Stimulated activated naive CD8-positive, alpha-beta T cell treated with anti-CD3 and anti-CD28 coated beads, Interleukin-15, amount 100 ng/mL, for 72 hours (primary cell): ENCODE measurements around the gene TM4SF18.
"Not testable (repeated sequence)": the region's sequence is repeated elsewhere in the genome, so short reads cannot be mapped to it uniquely, and the experiment has no call there.

Experiments used
- ATAC-seq: fragments of 150-1000 bp; cut with Tn5 transposase; 2 replicates; pipeline ENCODE4 v1.10.0; 2021; ENCODE audit warnings: mild to moderate bottlenecking, moderate library complexity
- DNase-seq, 2 donors: peaks; one replicate each; pipeline ENCODE4 v3.0.0; 2021 to 2022
- H3K27ac Mint-ChIP-seq, 2 donors: one replicate each; pipeline ENCODE4 v1.8.0; 2022; ENCODE audit warnings: mild to moderate bottlenecking in 2 of 2, mixed read lengths in 2 of 2, moderate library complexity in 2 of 2
- H3K27me3 Mint-ChIP-seq: one replicate; pipeline ENCODE4 v1.8.0; 2022; ENCODE audit warnings: mixed read lengths
- H3K4me1 Mint-ChIP-seq: one replicate; pipeline ENCODE4 v1.8.0; 2022; ENCODE audit warnings: mild to moderate bottlenecking, mixed read lengths
- H3K4me3 Mint-ChIP-seq, 2 donors: one replicate each; pipeline ENCODE4 v1.8.0; 2022; ENCODE audit warnings: mild to moderate bottlenecking in 2 of 2, mixed read lengths in 2 of 2, moderate library complexity in 1 of 2
- H3K9me3 Mint-ChIP-seq, 2 donors: one replicate each; pipeline ENCODE4 v1.8.0; 2022; ENCODE audit warnings: mixed read lengths in 2 of 2

Gene TM4SF18

DNA sequence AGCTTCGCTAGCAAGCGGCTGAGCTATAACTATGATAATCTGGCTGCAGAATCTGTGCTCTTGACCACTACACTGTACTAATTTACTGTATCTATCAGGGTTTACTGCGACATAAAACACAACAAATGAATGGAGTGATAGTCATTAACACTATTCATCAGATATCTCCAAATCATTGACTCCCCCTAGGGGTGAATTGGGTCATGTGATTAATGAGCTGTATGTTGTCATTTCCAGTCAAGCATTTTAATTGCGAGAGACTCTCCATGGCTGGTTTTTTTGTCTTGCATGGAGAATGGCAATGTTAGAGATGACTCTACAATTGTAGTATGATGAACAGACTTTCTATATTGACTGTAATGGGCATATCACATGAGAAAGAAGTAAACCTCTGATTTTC is 10.5 kb upstream of the TM4SF18 start:
- no peak overlapping the region for H3K4me3 Mint-ChIP-seq
- H3K27ac Mint-ChIP-seq: no peak overlapping the region
- H3K4me1 Mint-ChIP-seq: no peaks in the 10 kb centered on the region
- H3K9me3 Mint-ChIP-seq: no peaks in the 10 kb centered on the region
- peaks cover 47% of the 10 kb centered on the region for H3K27me3 Mint-ChIP-seq
- no peak for DNase-seq
- ATAC-seq: no peak

DNA sequence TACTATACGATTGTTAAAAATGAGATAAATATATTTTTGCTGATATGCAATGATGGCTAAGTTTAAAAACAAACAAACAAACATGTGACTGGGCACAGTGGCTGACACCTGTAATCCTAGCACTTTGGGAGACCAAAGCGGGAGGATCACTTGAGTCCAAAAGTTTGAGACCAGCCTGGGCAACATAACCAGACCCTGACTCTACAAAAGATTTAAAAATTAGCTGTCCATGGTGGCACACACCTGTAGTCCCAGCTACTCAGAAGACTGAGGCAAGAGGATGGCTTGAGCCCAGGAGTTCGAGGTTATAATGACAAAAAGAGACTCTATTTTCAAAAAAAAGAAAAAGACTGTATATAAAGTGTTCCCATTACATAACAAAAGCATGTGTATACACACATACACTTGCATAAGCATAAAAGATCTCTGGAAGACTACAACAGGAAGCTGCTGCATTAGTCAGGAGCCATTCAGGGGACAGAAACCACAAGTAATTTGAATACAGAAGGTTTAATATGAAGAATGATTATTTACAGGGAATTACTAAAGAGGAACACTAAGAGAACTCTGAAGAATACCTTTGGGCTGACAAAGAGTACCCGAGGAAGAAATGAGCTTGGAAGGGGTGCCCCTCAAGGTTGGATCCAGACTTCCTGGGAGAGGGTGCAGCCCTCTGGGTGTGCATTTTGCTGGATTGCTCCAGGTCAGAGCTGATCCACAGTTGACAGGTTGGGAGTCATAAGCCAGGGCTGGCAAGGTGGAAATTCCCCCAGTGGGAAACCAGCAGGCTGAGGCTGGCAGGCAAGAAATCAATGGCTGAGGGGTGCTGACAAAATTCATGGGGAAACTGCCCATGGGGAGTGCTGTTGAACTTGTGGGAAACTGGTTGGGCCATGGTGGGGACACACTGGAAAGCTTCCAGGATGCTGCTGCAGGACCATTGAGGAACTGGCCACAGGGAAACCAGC is 9.3 kb upstream of the TM4SF18 start:
- Mint-ChIP-seq H3K4me3 (no peak overlapping the region), H3K4me1 (no peaks in the 10 kb centered on the region), H3K27ac (no peak overlapping the region), H3K9me3 (no peaks in the 10 kb centered on the region), H3K27me3 (peaks cover 40% of the 10 kb centered on the region)
- DNase-seq (no peak), ATAC-seq (no peak)

DNA sequence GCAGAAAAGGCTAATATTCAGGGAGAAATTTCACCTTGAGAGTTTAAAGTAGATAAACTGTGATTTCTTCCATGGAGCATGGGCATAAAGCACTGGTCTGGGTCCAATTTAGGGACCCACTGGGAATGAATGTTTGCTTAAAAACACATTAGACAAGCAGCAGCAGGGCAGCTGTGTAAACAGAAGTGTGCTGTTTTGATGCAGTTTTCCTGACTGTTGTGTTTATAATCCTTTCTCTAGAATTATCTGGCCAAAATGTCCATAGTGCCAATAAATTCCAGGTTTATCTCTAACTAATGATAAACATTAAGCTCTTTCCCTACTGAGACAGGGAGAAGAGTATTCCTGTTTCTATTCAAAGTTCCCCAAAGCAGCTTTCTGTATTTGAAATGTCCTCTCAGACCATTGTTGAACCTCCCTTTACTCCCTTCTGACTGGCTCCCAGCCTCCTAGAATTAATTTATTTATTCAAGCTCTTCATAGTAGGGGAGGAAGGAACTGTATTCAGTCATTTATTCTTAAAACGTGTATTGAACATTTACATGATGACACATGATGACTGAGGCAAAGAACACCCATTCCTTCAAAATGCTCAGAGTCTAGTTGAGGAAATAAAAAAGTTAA is 7.0 kb upstream of the TM4SF18 start:
- no peaks in the 10 kb centered on the region for H3K4me1 Mint-ChIP-seq
- H3K9me3 Mint-ChIP-seq: no peaks in the 10 kb centered on the region
- DNase-seq (no peak), ATAC-seq (no peak)
- peaks cover 33% of the 10 kb centered on the region for H3K27me3 Mint-ChIP-seq
- H3K4me3 Mint-ChIP-seq: no peak overlapping the region
- H3K27ac Mint-ChIP-seq: no peak overlapping the region

DNA sequence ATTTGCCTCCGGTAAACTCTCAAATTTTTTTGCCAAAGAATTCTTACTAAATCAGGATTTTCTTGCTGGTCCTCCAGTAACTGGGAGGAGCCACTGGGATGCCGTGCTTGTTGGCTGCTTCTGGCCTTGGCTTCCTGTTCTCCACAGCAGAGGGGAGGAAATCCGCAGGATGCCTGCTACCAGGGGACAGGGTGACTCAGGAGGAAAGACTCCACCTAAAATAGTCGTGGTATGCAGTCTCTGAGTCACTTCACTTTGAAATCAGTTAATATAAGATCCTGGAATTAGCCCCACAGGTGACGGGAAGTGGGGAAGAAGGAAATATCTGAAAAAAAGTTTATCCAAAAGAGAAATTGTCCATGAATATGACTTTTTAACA is 6.5 kb upstream of the TM4SF18 start:
- Mint-ChIP-seq H3K27ac (no peak overlapping the region), H3K4me1 (no peaks in the 10 kb centered on the region), H3K4me3 (no peak overlapping the region), H3K9me3 (no peaks in the 10 kb centered on the region), H3K27me3 (peaks cover 33% of the 10 kb centered on the region)
- DNase-seq (no peak), ATAC-seq (no peak)

DNA sequence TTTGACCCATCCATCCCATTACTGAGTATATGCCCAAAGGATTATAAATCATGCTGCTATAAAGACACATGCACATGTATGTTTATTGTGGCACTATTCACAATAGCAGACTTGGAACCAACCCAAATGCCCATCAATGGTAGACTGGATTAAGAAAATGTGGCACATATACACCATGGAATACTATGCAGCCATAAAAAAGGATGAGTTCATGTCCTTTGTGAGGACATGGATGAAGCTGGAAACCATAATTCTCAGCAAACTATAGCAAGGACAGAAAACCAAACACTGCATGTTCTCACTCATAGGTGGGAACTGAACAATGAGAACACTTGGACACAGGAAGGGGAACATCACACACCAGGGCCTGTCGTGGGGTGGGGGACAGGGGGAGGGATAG is 4.0 kb upstream of the TM4SF18 start:
- H3K4me3 Mint-ChIP-seq, ATAC-seq, H3K9me3 Mint-ChIP-seq, H3K27ac Mint-ChIP-seq, H3K4me1 Mint-ChIP-seq, DNase-seq: not testable (repeated sequence)
- H3K27me3 Mint-ChIP-seq: peaks cover 21% of the 10 kb centered on the region

DNA sequence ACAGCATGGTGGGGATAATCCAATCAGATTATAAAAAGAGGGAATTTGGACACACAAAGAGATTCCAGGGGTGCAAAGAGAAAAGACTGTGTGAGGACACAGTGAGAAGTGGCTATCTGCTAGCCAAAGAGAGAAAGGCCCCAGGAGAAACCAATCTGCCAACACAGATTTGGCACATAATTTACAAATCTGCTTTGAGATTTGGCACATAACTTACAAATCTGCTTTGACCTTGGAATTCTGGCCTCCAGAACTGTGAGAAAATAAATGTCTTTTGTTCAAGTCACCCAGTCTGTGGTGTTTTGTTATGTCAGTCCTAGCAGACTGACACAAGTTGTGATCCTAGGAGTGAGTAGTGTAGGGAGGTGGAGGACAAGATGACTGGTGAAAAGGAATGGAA is 3.5 kb upstream of the TM4SF18 start:
- Mint-ChIP-seq H3K4me1 (no peaks in the 10 kb centered on the region), H3K27ac (no peak overlapping the region), H3K9me3 (no peaks in the 10 kb centered on the region), H3K4me3 (no peak overlapping the region), H3K27me3 (peaks cover 21% of the 10 kb centered on the region)
- DNase-seq (no peak), ATAC-seq (no peak)

DNA sequence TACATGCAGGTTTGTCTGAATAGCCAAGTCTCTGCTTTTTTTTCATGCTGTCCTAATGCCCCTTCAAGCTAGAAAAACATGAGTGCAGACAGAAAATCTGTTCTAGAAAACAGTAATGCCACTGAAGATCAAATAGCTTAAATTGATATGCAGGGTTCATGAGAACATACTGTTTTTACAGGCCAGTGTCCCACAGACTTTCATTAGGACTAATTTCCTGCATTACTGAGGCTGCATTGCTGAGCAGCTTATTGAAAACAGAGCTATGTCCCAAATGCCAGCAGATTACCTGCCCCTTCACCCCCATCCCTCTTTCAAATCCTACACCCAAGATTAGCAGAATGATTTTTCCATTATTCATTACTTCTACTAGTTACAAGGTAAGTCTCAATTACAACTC is 665 bp downstream of the TM4SF18 start:
- Mint-ChIP-seq H3K4me3 (no peak overlapping the region), H3K4me1 (no peaks in the 10 kb centered on the region), H3K9me3 (no peaks in the 10 kb centered on the region), H3K27me3 (no peaks in the 10 kb centered on the region), H3K27ac (no peak overlapping the region)
- no peak for ATAC-seq
- DNase-seq: no peak

DNA sequence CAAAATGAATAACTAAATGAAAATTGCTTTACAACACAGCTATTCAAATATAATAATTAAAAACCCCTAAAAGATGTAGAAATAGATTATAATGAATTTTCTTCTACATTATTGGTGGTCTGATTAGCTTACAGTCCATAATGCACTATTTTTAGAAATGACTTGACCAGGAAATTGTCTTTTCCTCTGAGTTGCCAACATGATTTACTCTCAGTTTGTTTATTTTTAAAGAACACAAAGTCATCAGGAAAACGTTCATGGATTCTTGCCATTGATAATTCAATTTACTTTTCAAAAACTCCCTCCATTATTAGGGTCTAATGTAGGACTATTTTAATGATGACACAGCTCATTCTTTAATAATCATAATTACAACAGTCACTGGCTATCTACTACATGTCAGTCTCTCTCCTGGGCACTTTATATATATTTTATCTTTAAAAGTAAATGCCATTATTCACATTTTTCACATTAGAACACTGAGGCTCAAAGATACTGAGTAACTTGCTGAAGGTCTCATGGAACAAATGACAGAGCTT is 1.1 kb downstream of the TM4SF18 start:
- no peaks in the 10 kb centered on the region for H3K9me3 Mint-ChIP-seq
- no peaks in the 10 kb centered on the region for H3K27me3 Mint-ChIP-seq
- no peak overlapping the region for H3K4me3 Mint-ChIP-seq
- H3K27ac Mint-ChIP-seq: no peak overlapping the region
- no peaks in the 10 kb centered on the region for H3K4me1 Mint-ChIP-seq
- DNase-seq: no peak
- no peak for ATAC-seq

DNA sequence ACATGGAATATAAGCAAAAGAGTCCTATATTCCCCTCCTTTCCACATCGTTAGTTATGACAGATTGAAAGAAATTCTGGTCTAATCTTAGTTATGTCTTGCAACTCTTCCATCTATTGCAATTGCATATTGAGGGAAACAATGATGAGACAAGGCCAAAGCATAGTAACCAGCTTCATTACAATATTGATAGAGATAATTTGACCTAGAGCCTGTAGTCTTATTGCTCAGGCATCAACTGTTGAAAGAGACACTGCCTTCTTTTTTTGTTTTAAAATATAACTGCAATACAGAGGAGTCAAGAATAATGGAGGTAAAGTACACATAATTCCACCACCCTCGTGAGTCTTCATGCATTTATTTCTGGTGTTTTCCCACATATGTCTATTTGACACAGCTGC is 2.0 kb downstream of the TM4SF18 start:
- H3K27me3 Mint-ChIP-seq: no peaks in the 10 kb centered on the region
- no peak overlapping the region for H3K4me3 Mint-ChIP-seq
- ATAC-seq (no peak), DNase-seq (no peak)
- no peaks in the 10 kb centered on the region for H3K9me3 Mint-ChIP-seq
- no peaks in the 10 kb centered on the region for H3K4me1 Mint-ChIP-seq
- no peak overlapping the region for H3K27ac Mint-ChIP-seq

DNA sequence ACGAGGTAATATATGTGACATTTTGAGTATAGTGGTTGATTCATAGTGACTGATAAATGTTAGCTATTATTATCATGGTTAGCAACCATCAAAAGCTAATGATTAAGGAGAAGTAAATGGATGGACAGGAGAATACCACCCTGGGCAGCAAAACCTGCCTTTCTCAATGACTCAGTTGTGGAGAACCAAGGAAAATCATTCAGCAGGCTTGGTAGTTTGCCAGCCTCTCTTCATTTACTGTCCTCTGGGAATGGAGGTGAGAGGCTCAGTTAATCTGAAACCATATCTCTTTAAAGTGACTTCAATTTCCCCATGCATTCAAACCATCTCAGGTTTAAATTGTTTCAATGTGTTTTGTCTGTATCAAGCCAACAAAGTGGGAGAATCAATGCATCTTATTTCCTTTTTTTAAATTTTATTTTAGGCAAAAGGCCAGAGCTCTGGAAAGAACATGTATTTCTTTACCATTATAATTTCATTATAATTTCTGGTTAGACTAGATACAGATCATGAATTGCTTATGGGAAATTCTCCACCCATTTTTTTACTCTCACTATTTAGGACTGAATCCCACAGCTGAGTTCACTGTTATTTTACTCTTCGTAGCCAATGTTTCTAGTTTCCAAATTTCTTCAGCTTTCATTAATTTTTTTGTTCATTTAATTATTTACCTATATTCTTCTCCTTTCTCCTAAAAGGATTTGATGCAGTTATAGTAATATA is 2.7 kb downstream of the TM4SF18 start:
- H3K9me3 Mint-ChIP-seq: no peaks in the 10 kb centered on the region
- ATAC-seq (no peak), DNase-seq (no peak)
- H3K27me3 Mint-ChIP-seq: no peaks in the 10 kb centered on the region
- H3K27ac Mint-ChIP-seq: no peak overlapping the region
- no peaks in the 10 kb centered on the region for H3K4me1 Mint-ChIP-seq
- no peak overlapping the region for H3K4me3 Mint-ChIP-seq

DNA sequence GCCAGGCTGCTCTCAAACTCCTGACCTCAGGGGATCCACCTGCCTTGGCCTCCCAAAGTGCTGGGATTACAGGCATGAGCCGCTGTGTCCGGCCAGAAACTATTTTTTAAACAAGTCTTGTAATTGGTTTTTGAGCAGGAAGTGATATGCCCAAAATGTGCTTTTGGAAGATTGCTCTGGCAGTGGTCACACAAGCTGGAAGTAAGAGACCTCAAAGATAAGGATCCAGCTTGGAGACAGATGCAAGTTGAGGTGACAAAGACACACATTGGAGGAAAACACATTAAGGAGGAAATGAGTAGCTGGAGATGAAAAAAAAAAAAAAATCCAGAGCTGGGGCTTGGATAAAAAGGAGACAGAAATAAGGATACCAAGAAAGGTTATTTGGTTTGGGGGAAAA is 6.3 kb downstream of the TM4SF18 start:
- no peak overlapping the region for H3K4me3 Mint-ChIP-seq
- no peak for DNase-seq
- H3K4me1 Mint-ChIP-seq: no peaks in the 10 kb centered on the region
- no peaks in the 10 kb centered on the region for H3K9me3 Mint-ChIP-seq
- no peak for ATAC-seq
- no peak overlapping the region for H3K27ac Mint-ChIP-seq
- no peaks in the 10 kb centered on the region for H3K27me3 Mint-ChIP-seq

DNA sequence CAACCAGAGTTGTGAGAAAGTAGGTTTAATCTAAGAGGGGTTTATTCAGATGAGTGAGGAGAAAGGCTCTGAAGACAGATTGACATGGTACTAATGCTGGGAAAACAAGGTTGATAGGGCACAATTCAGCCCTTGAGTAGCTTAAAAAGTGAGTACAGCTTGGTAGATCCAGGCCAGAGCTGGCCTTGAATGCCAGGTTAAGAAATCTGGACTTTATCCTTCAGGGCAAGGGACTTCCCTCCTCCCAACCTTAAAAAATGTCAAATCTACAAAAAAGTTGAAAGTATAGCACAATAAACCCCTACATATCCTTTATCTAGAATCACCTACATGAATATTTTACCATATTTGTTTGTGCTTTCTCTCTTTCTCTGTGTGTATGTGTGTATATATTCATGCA is 7.9 kb downstream of the TM4SF18 start:
- H3K4me3 Mint-ChIP-seq: no peak overlapping the region
- no peaks in the 10 kb centered on the region for H3K27me3 Mint-ChIP-seq
- no peaks in the 10 kb centered on the region for H3K4me1 Mint-ChIP-seq
- no peaks in the 10 kb centered on the region for H3K9me3 Mint-ChIP-seq
- H3K27ac Mint-ChIP-seq: no peak overlapping the region
- DNase-seq: no peak
- ATAC-seq: no peak

DNA sequence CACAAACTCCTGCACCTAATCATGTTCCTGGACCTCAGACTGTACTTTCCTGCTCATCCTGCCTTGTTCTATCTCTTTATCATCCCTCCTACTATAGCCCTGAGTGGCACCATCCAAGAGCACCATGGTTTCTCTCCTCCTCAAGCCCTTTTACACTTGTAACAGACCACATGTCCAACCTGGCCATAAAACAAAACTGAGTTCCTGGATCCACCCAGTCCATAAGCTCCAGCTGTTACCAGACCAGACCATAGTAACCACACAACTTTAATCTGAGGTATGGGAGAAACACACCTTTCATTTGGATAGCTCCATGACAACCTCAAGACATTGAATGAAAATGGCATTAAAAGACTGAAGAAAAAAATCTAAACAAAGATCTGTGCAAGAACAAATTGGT is 9.1 kb downstream of the TM4SF18 start:
- Mint-ChIP-seq H3K9me3 (no peaks in the 10 kb centered on the region), H3K4me1 (no peaks in the 10 kb centered on the region), H3K4me3 (no peak overlapping the region), H3K27me3 (no peaks in the 10 kb centered on the region), H3K27ac (no peak overlapping the region)
- no peak for DNase-seq
- no peak for ATAC-seq

DNA sequence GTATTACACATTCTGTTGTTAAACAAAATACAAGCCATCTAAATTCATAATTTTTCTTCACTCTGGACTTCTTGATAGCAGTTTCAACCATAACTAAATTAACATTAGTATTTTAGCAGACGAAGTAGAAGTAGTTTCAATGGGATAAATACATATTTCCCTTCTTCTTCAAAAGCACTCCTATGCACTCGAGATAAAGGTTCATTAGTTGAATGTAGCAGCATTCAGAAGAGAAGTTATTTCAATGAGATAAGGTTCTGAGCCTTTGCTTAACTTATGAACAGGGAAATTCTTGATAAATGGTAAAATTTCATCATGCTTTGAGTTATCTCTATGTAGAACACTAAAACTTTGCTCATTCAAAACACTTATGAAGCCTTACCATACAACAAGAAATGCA is 11.8 kb downstream of the TM4SF18 start:
- DNase-seq (no peak), ATAC-seq (no peak)
- H3K4me3 Mint-ChIP-seq: no peak overlapping the region
- no peaks in the 10 kb centered on the region for H3K4me1 Mint-ChIP-seq
- H3K27ac Mint-ChIP-seq: no peak overlapping the region
- no peaks in the 10 kb centered on the region for H3K27me3 Mint-ChIP-seq
- no peaks in the 10 kb centered on the region for H3K9me3 Mint-ChIP-seq

DNA sequence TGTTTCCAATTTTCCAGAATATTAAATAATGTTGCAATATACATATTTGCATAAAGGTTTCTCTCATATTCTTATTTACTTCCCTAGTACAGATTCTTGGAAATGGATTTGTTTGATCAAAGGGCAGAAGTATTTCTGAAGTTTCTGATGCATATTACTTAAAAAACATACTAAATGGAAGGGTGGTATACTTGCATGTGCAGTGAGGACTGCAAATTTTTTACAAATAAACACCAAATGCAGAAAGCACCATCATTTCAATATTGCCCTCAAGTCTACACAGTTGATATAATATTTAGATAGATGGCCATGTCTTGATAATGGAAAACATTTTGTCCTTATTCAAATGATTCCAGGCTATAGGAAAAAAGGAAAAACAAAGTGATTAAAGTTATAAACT is 12.3 kb downstream of the TM4SF18 start:
- Mint-ChIP-seq H3K4me1 (no peaks in the 10 kb centered on the region), H3K4me3 (no peak overlapping the region), H3K9me3 (no peaks in the 10 kb centered on the region), H3K27me3 (no peaks in the 10 kb centered on the region), H3K27ac (no peak overlapping the region)
- DNase-seq (no peak), ATAC-seq (no peak)

DNA sequence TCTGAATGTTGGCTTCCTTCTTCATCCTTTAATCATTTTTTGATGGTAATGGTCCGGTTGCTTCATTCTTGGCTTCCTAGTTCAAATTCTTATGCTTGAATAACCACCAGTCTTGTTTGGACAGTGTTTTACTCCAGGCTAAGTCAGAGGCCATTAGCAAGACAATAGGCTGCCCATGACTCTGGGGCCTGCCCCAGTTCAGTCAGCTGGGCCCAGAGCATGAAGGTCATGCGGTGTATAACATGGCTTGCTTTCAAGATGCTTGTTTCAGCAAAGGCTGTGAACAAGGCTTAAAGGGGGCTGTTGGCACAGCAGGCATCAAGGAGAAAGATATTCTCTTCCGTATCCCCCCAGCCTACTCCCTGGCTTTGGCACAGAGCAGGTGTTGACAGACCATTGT is 13.7 kb downstream of the TM4SF18 start:
- Mint-ChIP-seq H3K27me3 (no peaks in the 10 kb centered on the region), H3K9me3 (no peaks in the 10 kb centered on the region), H3K4me3 (no peak overlapping the region), H3K27ac (no peak overlapping the region), H3K4me1 (no peaks in the 10 kb centered on the region)
- DNase-seq (no peak), ATAC-seq (no peak)
